WTC11 (cell line): ENCODE measurements around the gene TTLL11. TPM values are rescaled to one million over a fixed set of nuclear protein-coding genes. Genes with fewer than 3 reads are reported as not detected.

Experiments used
- ATAC-seq: fragments of 200-7000 bp; cut with Tn5 transposase; 2 replicates; pipeline ENCODE4 v1.10.0; 2021; ENCODE audit warnings: mild to moderate bottlenecking, moderate library complexity
- Bru-seq: library from RNA; stranded (reverse); fragments of 400-500 nt; gene quantifications from one replicate; lab custom pipeline; 2021; lab: Mats Ljungman, UMichigan
- CTCF ChIA-PET: fragments of 300-600 bp; sonication (Branson Sonifier 250); formaldehyde crosslinking; loops from one replicate; lab custom pipeline; 2021; ENCODE audit warnings: antibody characterized with exemption; lab: Charles Lee
- POLR2A ChIA-PET: fragments of 350-600 bp; sonication (Branson Sonifier 250); formaldehyde crosslinking; loops from one replicate; lab custom pipeline; 2021; ENCODE audit warnings: antibody characterized with exemption; lab: Charles Lee
- DNase-seq: peaks from one replicate; pipeline ENCODE4 v3.0.0; 2021; ENCODE audit warnings: low spot score
- H3K27ac Mint-ChIP-seq: 2 replicates; pipeline ENCODE4 v1.8.0; 2021; ENCODE audit warnings: mixed read lengths
- H3K27me3 Mint-ChIP-seq: 2 replicates; pipeline ENCODE4 v1.8.0; 2021; ENCODE audit warnings: low read depth, mild to moderate bottlenecking, moderate library complexity, mixed read lengths
- H3K36me3 Mint-ChIP-seq: 2 replicates; pipeline ENCODE4 v1.8.0; 2021; ENCODE audit warnings: mixed read lengths
- H3K4me1 Mint-ChIP-seq: 2 replicates; pipeline ENCODE4 v1.8.0; 2022; ENCODE audit warnings: mixed read lengths
- H3K4me3 Mint-ChIP-seq: 2 replicates; pipeline ENCODE4 v1.8.0; 2021; ENCODE audit warnings: mild to moderate bottlenecking, moderate library complexity, mixed read lengths
- H3K9me3 Mint-ChIP-seq: 2 replicates; pipeline ENCODE4 v1.8.0; 2021; ENCODE audit warnings: mixed read lengths
- ATF1 ChIP-seq: sonication (generic); formaldehyde crosslinking; IDR thresholded peaks from 2 replicates; pipeline ENCODE4 v1.8.1; 2023; ENCODE audit warnings: mild to moderate bottlenecking, moderate library complexity, missing genetic modification reagents
- ATF2 ChIP-seq: sonication (generic); formaldehyde crosslinking; IDR thresholded peaks from 2 replicates; pipeline ENCODE4 v1.8.1; 2022; ENCODE audit warnings: low read depth, missing genetic modification reagents, borderline replicate concordance
- ATF3 ChIP-seq: sonication (generic); formaldehyde crosslinking; conservative IDR thresholded peaks from 2 replicates; pipeline ENCODE4 v1.8.1; 2022; ENCODE audit warnings: mild to moderate bottlenecking, missing genetic modification reagents
- ATF6 ChIP-seq: sonication (generic); formaldehyde crosslinking; IDR thresholded peaks from 2 replicates; pipeline ENCODE4 v1.8.1; 2023; ENCODE audit warnings: mild to moderate bottlenecking, missing genetic modification reagents
- CTCF ChIP-seq: fragments of 200-600 bp; IDR thresholded peaks from 2 replicates; pipeline ENCODE4 v1.8.0; 2022; ENCODE audit warnings: antibody characterized with exemption
- E2F4 ChIP-seq: sonication (generic); formaldehyde crosslinking; IDR thresholded peaks from 2 replicates; pipeline ENCODE4 v1.8.1; 2022; ENCODE audit warnings: low read depth, mild to moderate bottlenecking, moderate library complexity, missing genetic modification reagents, borderline replicate concordance
- EMX1 ChIP-seq: fragments of 250-450 bp; sonication (Bioruptor Pico); IDR thresholded peaks from 2 replicates; pipeline ENCODE4 v1.8.0; 2021; ENCODE audit warnings: mild to moderate bottlenecking
- ESRRA ChIP-seq: sonication (generic); formaldehyde crosslinking; IDR thresholded peaks from 2 replicates; pipeline ENCODE4 v1.8.1; 2022; ENCODE audit warnings: mild to moderate bottlenecking, missing genetic modification reagents, borderline replicate concordance
- GABPB1 ChIP-seq: sonication (generic); formaldehyde crosslinking; IDR thresholded peaks from 2 replicates; pipeline ENCODE4 v1.8.1; 2023; ENCODE audit warnings: mild to moderate bottlenecking, missing genetic modification reagents
- HMGA2 ChIP-seq: fragments of 250-450 bp; sonication (Bioruptor Pico); IDR thresholded peaks from 2 replicates; pipeline ENCODE4 v1.4.0; 2021; ENCODE audit warnings: mild to moderate bottlenecking, moderate library complexity
- HMGXB4 ChIP-seq: sonication (generic); formaldehyde crosslinking; IDR thresholded peaks from 2 replicates; pipeline ENCODE4 v1.8.1; 2023; ENCODE audit warnings: mild to moderate bottlenecking, moderate library complexity, missing genetic modification reagents
- MLX ChIP-seq: sonication (generic); formaldehyde crosslinking; IDR thresholded peaks from 2 replicates; pipeline ENCODE4 v1.8.1; 2023; ENCODE audit warnings: mild to moderate bottlenecking, missing genetic modification reagents, moderate library complexity
- MYBL2 ChIP-seq: sonication (generic); formaldehyde crosslinking; IDR thresholded peaks from 2 replicates; pipeline ENCODE4 v1.8.1; 2023; ENCODE audit warnings: mild to moderate bottlenecking, moderate library complexity, missing genetic modification reagents
- NFATC4 ChIP-seq: fragments of 250-450 bp; sonication (Bioruptor Pico); IDR thresholded peaks from 2 replicates; pipeline ENCODE4 v1.9.0; 2021; ENCODE audit warnings: mild to moderate bottlenecking
- NR1H2 ChIP-seq: sonication (generic); formaldehyde crosslinking; IDR thresholded peaks from 2 replicates; pipeline ENCODE4 v1.9.0; 2021; ENCODE audit warnings: mild to moderate bottlenecking, moderate library complexity, missing genetic modification reagents
- TCF7 ChIP-seq: sonication (generic); formaldehyde crosslinking; IDR thresholded peaks from 2 replicates; pipeline ENCODE4 v1.8.0; 2022; ENCODE audit warnings: mild to moderate bottlenecking, low read depth, missing genetic modification reagents, moderate library complexity
- USF2 ChIP-seq: sonication (generic); formaldehyde crosslinking; IDR thresholded peaks from 2 replicates; pipeline ENCODE4 v1.8.1; 2023; ENCODE audit warnings: mild to moderate bottlenecking, missing genetic modification reagents, moderate library complexity
- ZNF121 ChIP-seq: sonication (generic); formaldehyde crosslinking; IDR thresholded peaks from 2 replicates; pipeline ENCODE4 v1.8.0; 2023; ENCODE audit warnings: missing genetic modification reagents
- ZNF317 ChIP-seq: sonication (generic); formaldehyde crosslinking; IDR thresholded peaks from 2 replicates; pipeline ENCODE4 v1.8.1; 2023; ENCODE audit warnings: low read depth, mild to moderate bottlenecking, moderate library complexity, missing genetic modification reagents, borderline replicate concordance
- ZNF416 ChIP-seq: fragments of 250-450 bp; sonication (Bioruptor Pico); IDR thresholded peaks from 2 replicates; pipeline ENCODE4 v1.9.0; 2021; ENCODE audit warnings: mild to moderate bottlenecking, inconsistent platforms
- ZNF423 ChIP-seq: fragments of 250-450 bp; sonication (Bioruptor Pico); IDR thresholded peaks from 2 replicates; pipeline ENCODE4 v2.1.2; 2022; ENCODE audit warnings: mild to moderate bottlenecking, moderate library complexity
- ZNF512 ChIP-seq: sonication (generic); formaldehyde crosslinking; IDR thresholded peaks from 2 replicates; pipeline ENCODE4 v1.8.1; 2022; ENCODE audit warnings: missing genetic modification reagents, borderline replicate concordance
- long read RNA-seq, 3 experiments: library from RNA in 1 of 3; library from capped mRNA in 1 of 3; library from polyadenylated mRNA in 1 of 3; unstranded in 2 of 3; stranded (forward) in 1 of 3; transcript quantifications; one replicate each; pipeline ENCODE4 v2.0.0, GENCODE V29; 2021
- total RNA-seq: library from RNA; stranded (reverse); gene quantifications from 3 replicates; pipeline ENCODE4 v1.2.3, GENCODE V29; 2021

TTLL11 gene
- 0.50 to 1.1 TPM (median 0.69 TPM) in 3 replicates for total RNA-seq
- percentile 21 among the genes with signal in this experiment for Bru-seq, nascent RNA
- long read RNA-seq, experiment 1, partial matches to known transcripts, result 0 of 2 reads
- long read RNA-seq, experiment 1, other reads (novel, unspliced or antisense), result 2 of 2 reads
- long read RNA-seq, experiment 2, result 0 reads
- long read RNA-seq, experiment 3, result 0 reads

GRCh38 chr9:122092611-122093506, at the start of gene TTLL11:
TSS of gene TTLL11 (minus strand) at chr9:122093308. CDS start at chr9:122093148, 160 bp downstream.
- H3K9me3 Mint-ChIP-seq, result no peaks in the 10 kb centered on the region
- no peaks in the 10 kb centered on the region for H3K36me3 Mint-ChIP-seq
- no peak within 1 kb of the TSS for H3K27ac Mint-ChIP-seq
- H3K4me1 Mint-ChIP-seq, result peaks cover 12% of the 10 kb centered on the region
- peak within 1 kb of the TSS; percentile 82 for H3K4me3 Mint-ChIP-seq
- ATAC-seq (peak; percentile 82), DNase-seq (peak; percentile 92)
- POLR2A ChIA-PET, result no interaction called here
- CTCF ChIA-PET, result interaction anchor here (1.0 to 2.3 kb wide), 5 partner anchors 30 to 258 kb away, joined by 3 to 15 read pairs (median 13); no protein-coding TSS in a partner anchor
- peaks cover 45% of the 10 kb centered on the region for H3K27me3 Mint-ChIP-seq
- no peak for TF ChIP-seq HMGA2
- TF ChIP-seq TCF7 (CRISPR knock-in tag), result no peak
- TF ChIP-seq CTCF, result no peak
- no peak for TF ChIP-seq NFATC4 (CRISPR knock-in tag)
- no peak for TF ChIP-seq ZNF512 (CRISPR knock-in tag)
- TF ChIP-seq ATF2 (CRISPR knock-in tag), result no peak
- TF ChIP-seq GABPB1 (CRISPR knock-in tag), result no peak
- TF ChIP-seq EMX1 (CRISPR knock-in tag), result no peak
- TF ChIP-seq ZNF423 (CRISPR knock-in tag), result no peak
- no peak for TF ChIP-seq ESRRA (CRISPR knock-in tag)
- TF ChIP-seq ZNF317, result no peak
- peak; percentile 100 for TF ChIP-seq USF2 (CRISPR knock-in tag)
- no peak for TF ChIP-seq NR1H2 (CRISPR knock-in tag)
- no peak for TF ChIP-seq ATF3 (CRISPR knock-in tag)
- TF ChIP-seq E2F4, result no peak; the same call in 1 of the 2 replicates
- no peak for TF ChIP-seq ZNF121 (CRISPR knock-in tag)
- no peak for TF ChIP-seq ZNF416
- no peak for TF ChIP-seq ATF6 (CRISPR knock-in tag)
- TF ChIP-seq ATF1, result no peak
- TF ChIP-seq MLX (CRISPR knock-in tag), result no peak
- TF ChIP-seq HMGXB4 (CRISPR knock-in tag), result 0 out of 2 replicates have a peak, but pooled peaks have one; percentile 10
- TF ChIP-seq MYBL2 (CRISPR knock-in tag), result peak; percentile 61; the same call in 1 of the 2 replicates
